Dermis blood vessel endothelial cell (primary cell): ENCODE data around the gene FGF12. TPM values are rescaled to one million over a fixed set of nuclear protein-coding genes. Genes with fewer than 3 reads are reported as not detected.
A peak's percentile ranks its signal among the peaks of the same experiment; 100 is the strongest.
"Not testable (repeated sequence)": the region's sequence is repeated elsewhere in the genome, so short reads cannot be mapped to it uniquely, and the experiment has no call there.

Experiments
- DNase-seq: peaks from one replicate; pipeline ENCODE4 v3.0.0; 2010
- total RNA-seq: library from RNA; depleted of rRNA; stranded (reverse); fragments of >200 nt; gene quantifications from 2 replicates; pipeline ENCODE4 v1.2.3, GENCODE V29; 2014

FGF12 gene
- 1.2 and 1.3 TPM in 2 replicates for total RNA-seq

- no peak for DNase-seq
Observed at GRCh38 chr3:192727032-192727847, at the start of gene FGF12. Gene FGF12 (minus strand): TSS chr3:192727541.

GRCh38 chr3:192774341-192774740 is 47.0 kb upstream of the FGF12 start:
- DNase-seq: not testable (repeated sequence)

DNA sequence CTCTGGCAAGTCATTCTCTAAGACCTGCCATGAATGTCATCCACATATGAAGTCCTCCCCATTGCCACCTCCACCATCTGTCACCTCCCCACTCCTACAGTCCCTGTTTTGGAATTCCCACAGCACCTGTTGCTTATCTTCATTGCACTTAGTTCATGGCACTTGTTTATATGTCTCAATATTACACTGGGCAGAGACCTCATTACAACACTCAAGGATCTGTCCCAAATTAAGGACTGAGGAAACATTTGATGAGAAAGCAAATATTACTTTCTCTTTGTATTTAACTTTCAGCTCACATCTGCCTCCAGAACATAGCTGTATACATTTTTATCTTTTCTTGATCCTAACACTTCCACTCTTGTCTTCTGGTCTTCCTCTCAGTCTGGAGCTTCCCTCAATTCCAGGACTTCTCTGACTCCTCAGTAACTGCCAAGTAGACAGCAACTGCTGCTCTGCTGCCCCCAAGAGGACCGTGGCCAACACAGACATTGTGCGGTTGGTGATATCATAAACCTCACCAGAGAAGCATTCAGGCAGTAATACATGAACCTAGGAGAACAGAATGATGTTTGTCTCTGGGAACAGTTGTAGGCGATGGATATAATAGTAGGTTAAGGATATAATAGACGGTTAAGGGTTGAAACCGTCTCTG is 45.0 kb upstream of the FGF12 start:
- peak; percentile 16 for DNase-seq

- no peak for DNase-seq
Observed at GRCh38 chr3:192758654-192759053, 31.3 kb upstream of the FGF12 start.

- no peak for DNase-seq
Observed at GRCh38 chr3:192751148-192751547, 23.8 kb upstream of the FGF12 start.

- DNase-seq: no peak
Observed at GRCh38 chr3:192750201-192750600, 22.9 kb upstream of the FGF12 start.

DNA sequence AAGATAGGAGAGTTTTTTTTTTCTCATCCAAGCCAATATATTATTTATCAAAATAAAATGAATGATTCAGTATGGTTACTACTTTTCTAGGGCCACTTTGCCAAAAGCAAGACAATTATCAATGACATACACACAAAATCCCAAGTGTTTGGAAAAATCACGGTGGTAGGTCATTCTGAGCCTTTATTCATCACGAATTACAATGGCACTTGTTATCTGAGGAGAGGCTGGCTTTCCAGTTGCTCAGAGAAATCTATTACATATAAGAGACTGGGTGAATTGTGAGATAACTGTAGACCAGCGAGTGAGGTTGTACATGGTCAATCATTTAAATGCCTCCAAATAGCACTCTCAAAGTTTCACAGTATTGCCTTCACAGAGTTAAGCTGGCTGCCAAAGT is 20.4 kb upstream of the FGF12 start:
- DNase-seq: no peak

DNA sequence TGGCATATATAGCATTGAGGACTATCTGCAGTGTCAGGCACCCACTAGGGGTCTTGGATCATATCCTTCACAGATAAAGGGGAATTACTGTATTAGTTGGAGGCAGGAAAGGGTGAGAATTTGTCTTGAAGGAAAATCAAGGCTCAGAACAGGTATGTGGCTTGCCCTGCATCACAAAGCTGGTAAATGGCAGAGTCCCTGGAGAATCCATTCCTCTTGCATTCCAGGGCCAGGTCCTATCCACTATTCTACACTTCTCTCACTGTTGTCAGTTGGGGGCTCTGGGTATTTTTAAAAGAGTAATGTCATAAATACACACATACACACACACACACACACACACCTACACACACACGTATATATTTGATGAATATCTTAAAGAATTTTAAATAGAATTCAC is 19.8 kb upstream of the FGF12 start:
- no peak for DNase-seq

GRCh38 chr3:192745150-192745549 is 17.8 kb upstream of the FGF12 start:
- DNase-seq: no peak

- DNase-seq: not testable (repeated sequence)
Observed at GRCh38 chr3:192744604-192745003, 17.3 kb upstream of the FGF12 start.

DNA sequence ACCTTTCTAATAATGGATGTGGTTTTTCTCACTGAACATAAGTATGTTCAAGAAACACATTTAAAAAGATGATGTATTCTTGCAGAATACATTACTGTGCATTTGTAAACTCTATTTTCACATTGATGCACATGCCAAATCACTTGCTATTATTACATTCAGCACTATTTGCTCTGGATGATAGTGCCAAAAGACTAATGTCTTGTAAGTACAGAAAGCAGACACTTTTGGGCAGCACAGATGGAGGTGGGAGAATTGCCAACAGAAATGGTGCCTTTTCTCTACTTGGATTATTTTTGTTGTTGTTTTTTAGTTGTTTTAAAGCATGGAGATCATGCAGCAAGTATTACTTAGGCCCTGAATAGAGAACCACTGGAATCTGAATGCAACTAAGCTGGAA is 10.2 kb upstream of the FGF12 start:
- DNase-seq: no peak

DNA sequence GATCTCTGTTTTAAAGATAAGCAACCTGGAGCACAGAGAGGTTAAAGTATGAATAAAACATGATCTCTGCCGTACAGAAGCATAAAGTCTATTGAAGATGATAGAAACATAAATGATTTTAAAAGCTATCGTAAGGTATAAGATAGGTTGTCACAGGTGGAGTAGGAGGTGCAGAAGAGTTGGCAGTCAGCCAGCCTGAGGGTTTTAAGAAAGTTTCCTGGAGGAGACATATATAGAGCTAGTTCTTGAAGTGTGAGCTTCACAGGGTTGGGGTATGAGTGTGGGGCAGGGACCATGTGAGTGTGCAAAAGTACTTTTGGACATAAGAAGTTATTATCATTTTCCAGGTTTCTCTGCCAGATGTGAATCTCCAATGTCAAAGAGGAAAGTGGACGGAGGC is 3.9 kb upstream of the FGF12 start:
- no peak for DNase-seq

GRCh38 chr3:192726385-192726784 is 956 bp downstream of the FGF12 start:
- no peak for DNase-seq

DNA sequence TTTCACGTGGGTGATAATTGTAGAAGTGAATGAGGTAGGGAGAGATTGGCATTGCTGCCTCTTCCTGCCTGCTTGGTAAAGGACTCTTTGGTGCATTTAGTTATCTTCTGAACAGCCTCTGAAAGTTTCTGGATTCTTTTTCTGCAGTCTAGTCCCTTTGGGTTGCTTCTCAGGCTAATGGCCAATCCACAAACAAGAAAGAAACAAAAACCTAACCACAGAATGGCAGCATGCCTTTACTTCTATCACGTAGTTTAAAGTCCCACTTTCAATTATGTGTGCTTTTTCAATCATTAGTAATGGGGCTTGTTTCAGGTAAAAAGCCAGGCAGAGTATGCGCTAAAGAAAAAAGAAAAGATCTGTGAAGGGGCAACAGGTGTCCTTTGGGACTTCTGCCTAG is 7.4 kb downstream of the FGF12 start:
- DNase-seq: no peak

DNA sequence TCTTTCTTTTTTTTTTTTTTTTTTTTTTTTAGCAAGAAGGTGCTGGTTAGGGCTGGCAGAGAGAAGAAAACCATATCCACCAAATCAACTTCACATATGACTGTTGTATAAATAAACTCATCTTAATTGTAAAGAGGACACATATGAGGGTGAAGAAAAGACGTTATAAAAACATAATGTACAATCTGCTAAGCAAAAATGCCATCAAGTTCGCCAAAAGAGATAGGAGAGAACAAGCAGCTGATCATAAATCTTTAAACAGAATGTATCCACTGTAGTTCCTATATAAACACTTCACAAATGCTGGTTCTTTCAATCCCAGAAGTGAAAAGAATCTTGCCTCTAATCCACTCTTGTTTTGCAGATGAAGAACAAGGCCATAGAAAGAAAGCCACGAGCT is 9.2 kb downstream of the FGF12 start:
- no peak for DNase-seq

DNA sequence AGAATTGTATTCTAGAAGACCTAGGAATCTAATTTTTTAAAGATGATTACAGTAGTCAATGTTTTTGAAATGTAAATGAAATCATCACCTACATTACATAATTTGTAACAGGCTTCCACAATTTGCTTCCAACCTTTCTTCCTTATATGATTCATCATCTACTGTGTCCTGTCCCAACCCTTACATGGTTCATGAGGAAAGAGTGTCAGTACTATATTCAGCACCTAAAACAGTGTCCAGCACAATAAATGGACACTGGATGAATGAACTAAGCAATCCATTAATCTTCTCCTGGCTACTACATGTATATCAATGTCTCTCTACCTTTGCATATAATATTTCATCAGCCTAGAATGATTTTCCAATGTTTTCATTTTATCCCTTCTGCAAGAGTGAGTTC is 12.2 kb downstream of the FGF12 start:
- no peak for DNase-seq

DNA sequence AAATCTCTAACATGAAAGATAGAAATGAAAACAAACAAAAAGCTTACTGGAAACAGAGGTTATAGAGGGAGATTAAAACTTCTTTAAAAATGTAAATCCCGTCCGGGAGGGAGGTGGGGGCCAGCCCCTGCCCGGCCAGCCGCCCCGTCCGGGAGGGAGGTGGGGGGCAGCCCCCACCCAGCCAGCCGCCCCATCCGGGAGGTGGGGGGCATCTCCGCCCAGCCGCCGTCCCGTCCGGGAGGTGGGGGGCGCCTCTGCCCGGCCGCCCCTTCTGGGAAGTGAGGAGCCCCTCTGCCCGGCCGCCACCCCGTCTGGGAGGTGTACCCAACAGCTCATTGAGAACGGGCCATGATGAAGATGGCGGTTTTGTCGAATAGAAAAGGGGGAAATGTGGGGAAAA is 16.2 kb downstream of the FGF12 start:
- DNase-seq: not testable (repeated sequence)

GRCh38 chr3:192710366-192710765 is 17.0 kb downstream of the FGF12 start:
- DNase-seq: no peak

DNA sequence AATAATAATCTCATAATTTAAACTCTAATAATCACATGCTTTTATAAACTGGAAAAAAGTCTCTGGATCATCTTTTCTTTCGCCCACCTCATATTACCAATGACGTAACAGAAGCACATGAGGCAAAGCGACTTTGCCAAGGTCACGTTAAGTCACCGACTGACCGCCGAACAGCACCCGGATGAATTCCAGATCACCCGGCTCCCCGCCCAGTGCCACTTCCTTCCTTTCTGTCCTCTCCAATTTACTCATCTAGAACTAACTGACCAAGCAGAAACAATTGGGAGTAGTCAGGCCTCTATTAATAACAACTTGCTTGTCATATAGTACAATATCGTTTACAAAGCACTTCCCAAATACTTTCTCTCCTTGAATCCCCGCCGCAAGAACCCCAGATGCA is 21.1 kb downstream of the FGF12 start:
- DNase-seq: no peak

- no peak for DNase-seq
Observed at GRCh38 chr3:192700885-192701284, 26.5 kb downstream of the FGF12 start.

- DNase-seq: no peak
Observed at GRCh38 chr3:192696943-192697587, 30.3 kb downstream of the FGF12 start.

- DNase-seq: no peak
Observed at GRCh38 chr3:192687488-192688152, 39.7 kb downstream of the FGF12 start.

- no peak for DNase-seq
Observed at GRCh38 chr3:192685801-192686200, 41.5 kb downstream of the FGF12 start.
